Endothelial cell of umbilical vein (primary cell): ENCODE measurements around the gene GABRA5. TPM values are rescaled to one million over a fixed set of nuclear protein-coding genes. Genes with fewer than 3 reads are reported as not detected.

Experiments
- BruUV-seq: library from RNA; stranded (reverse); fragments of 400-500 nt; replicated peaks from 2 replicates; lab custom pipeline; 2021; lab: Mats Ljungman, UMichigan
- CTCF ChIA-PET: fragments of 300-600, 350-600 bp; sonication (Branson Sonifier 250); formaldehyde crosslinking; loops from one replicate; lab custom pipeline; 2021; ENCODE audit warnings: antibody characterized with exemption, inconsistent platforms; lab: Charles Lee
- POLR2A ChIA-PET: fragments of 300-600, 350-600 bp; sonication (Branson Sonifier 250); formaldehyde crosslinking; loops from one replicate; lab custom pipeline; 2021; ENCODE audit warnings: antibody characterized with exemption, inconsistent platforms; lab: Charles Lee
- DNase-seq: peaks from one replicate; pipeline ENCODE4 v3.0.0-alpha.2; 2011; ENCODE audit warnings: low read depth, low spot score
- FAIRE-seq: peaks from 2 replicates; lab custom pipeline; 2011; peaks lifted over from hg19 to GRCh38; lab: Jason Lieb, UNC
- H2AFZ ChIP-seq: 2 replicates; pipeline ENCODE4 v1.6.0; 2012; ENCODE audit warnings: low read depth, low read length, control low read depth, inconsistent platforms
- H3K27ac ChIP-seq: 2 replicates; pipeline ENCODE4 v1.5.1; 2011; ENCODE audit warnings: low read depth, mild to moderate bottlenecking, control low read depth, low read length, moderate library complexity; ENCODE audit not compliant: insufficient read depth
- H3K27me3 ChIP-seq, 2 experiments: 2 replicates each; pipeline versions ENCODE4 v1.6.0 to v1.6.1; 2011; ENCODE audit warnings: low read length in 2 of 2, mixed read lengths in 1 of 2; ENCODE audit not compliant: control insufficient read depth in 2 of 2, insufficient read depth in 2 of 2
- H3K36me3 ChIP-seq, 2 experiments: 2 replicates in 1 of 2; 3 replicates in 1 of 2; pipeline ENCODE4 v1.5.1; 2011; ENCODE audit warnings: low read length in 2 of 2, mild to moderate bottlenecking in 1 of 2, moderate library complexity in 1 of 2; ENCODE audit not compliant: control insufficient read depth in 2 of 2, insufficient read depth in 2 of 2; ENCODE audit errors: extremely low read depth in 1 of 2
- H3K4me1 ChIP-seq: 3 replicates; pipeline ENCODE4 v1.5.1; 2011; ENCODE audit warnings: mild to moderate bottlenecking, low read length; ENCODE audit not compliant: control insufficient read depth, insufficient read depth; ENCODE audit errors: extremely low read depth
- H3K4me2 ChIP-seq: 2 replicates; pipeline ENCODE4 v1.6.1; 2011; ENCODE audit warnings: low read length, control low read depth, mixed read lengths; ENCODE audit not compliant: insufficient read depth
- H3K4me3 ChIP-seq, 3 experiments: fragments of 200-600 bp in 1 of 3; sonication (generic), shearing (Covaris generic) in 1 of 3; replicated peaks in 1 of 3; 2 replicates each; pipeline ENCODE4 v1.5.1; 2011 to 2016; ENCODE audit warnings: control low read depth in 3 of 3, low read length in 3 of 3, mild to moderate bottlenecking in 2 of 3, inconsistent platforms in 1 of 3, low read depth in 1 of 3, moderate library complexity in 1 of 3; ENCODE audit not compliant: insufficient read depth in 1 of 3
- H3K79me2 ChIP-seq: 2 replicates; pipeline ENCODE4 v1.6.0; 2012; ENCODE audit warnings: low read length, inconsistent platforms; ENCODE audit not compliant: control insufficient read depth, insufficient read depth
- H3K9ac ChIP-seq: replicated peaks from 2 replicates; pipeline ENCODE3; 2011; ENCODE audit warnings: low read length, control low read depth; ENCODE audit not compliant: insufficient read depth; ENCODE audit errors: extremely low read depth
- H3K9me1 ChIP-seq: replicated peaks from 3 replicates; pipeline ENCODE4 v1.6.0; 2011; ENCODE audit warnings: mild to moderate bottlenecking, low read length; ENCODE audit not compliant: control insufficient read depth, insufficient read depth; ENCODE audit errors: extremely low read depth
- H3K9me3 ChIP-seq: replicated peaks from 2 replicates; pipeline ENCODE4 v1.5.1; 2012; ENCODE audit warnings: low read length, inconsistent platforms; ENCODE audit not compliant: control insufficient read depth, insufficient read depth
- H4K20me1 ChIP-seq: replicated peaks from 2 replicates; pipeline ENCODE3; 2011; ENCODE audit warnings: mild to moderate bottlenecking, low read length; ENCODE audit not compliant: control insufficient read depth, insufficient read depth; ENCODE audit errors: extremely low read depth
- CTCF ChIP-seq, 2 donors: IDR thresholded peaks; 1 replicate in 1 of 2; 2 replicates in 1 of 2; pipeline ENCODE4 v1.5.1; 2011; ENCODE audit warnings: low read length in 2 of 2, mild to moderate bottlenecking in 2 of 2, moderate library complexity in 2 of 2, control low read depth in 1 of 2, inconsistent platforms in 1 of 2, low read depth in 1 of 2; ENCODE audit not compliant: insufficient read depth in 1 of 2; ENCODE audit errors: extremely low read depth in 1 of 2
- EZH2 ChIP-seq: IDR thresholded peaks from 2 replicates; pipeline ENCODE4 v1.6.1; 2012; ENCODE audit warnings: borderline replicate concordance, low read depth, mild to moderate bottlenecking, moderate library complexity, low read length, inconsistent platforms; ENCODE audit not compliant: severe bottlenecking
- FOS ChIP-seq: IDR thresholded peaks from 2 replicates; pipeline ENCODE4 v1.6.1; 2011; ENCODE audit warnings: mild to moderate bottlenecking, low read length, moderate library complexity, borderline replicate concordance; ENCODE audit not compliant: insufficient read depth
- GATA2 ChIP-seq: IDR thresholded peaks from 2 replicates; pipeline ENCODE4 v1.7.0; 2011; ENCODE audit warnings: low read depth, mild to moderate bottlenecking, moderate library complexity, mixed read lengths, low read length; ENCODE audit not compliant: insufficient read length, insufficient read depth
- JUN ChIP-seq: IDR thresholded peaks from 2 replicates; pipeline ENCODE4 v1.6.1; 2011; ENCODE audit warnings: borderline replicate concordance, low read depth; ENCODE audit not compliant: insufficient read length, insufficient read depth
- MAX ChIP-seq: IDR thresholded peaks from 2 replicates; pipeline ENCODE4 v1.6.1; 2011; ENCODE audit not compliant: insufficient read depth, insufficient read length
- MYC ChIP-seq: IDR thresholded peaks from one replicate; pipeline ENCODE4 v1.6.1; 2011; ENCODE audit warnings: mild to moderate bottlenecking, low read depth, low read length
- POLR2A ChIP-seq: IDR thresholded peaks from 2 replicates; pipeline ENCODE4 v1.6.1; 2012; ENCODE audit warnings: low read depth, mild to moderate bottlenecking, control low read depth, low read length
- POLR2AphosphoS5 ChIP-seq: IDR thresholded peaks from 2 replicates; pipeline ENCODE4 v1.6.1; 2012; ENCODE audit warnings: low read depth, mild to moderate bottlenecking, control low read depth, low read length, moderate library complexity; ENCODE audit not compliant: insufficient read depth
- dilution Hi-C: fragments of 300-500 bp; cut with MboI; formaldehyde crosslinking; loops from one replicate; pipeline ENCODE4 v1.15.0; 2019; ENCODE audit warnings: low sequenced_read_pairs; ENCODE audit not compliant: extremely low pct_ligation_motif_present
- intact Hi-C: fragments of 100-400 bp; cut with micrococcal nuclease; formaldehyde crosslinking; loops from one replicate; pipeline ENCODE4 v1.10.0; 2022
- polyA plus RNA-seq, 4 experiments: library from polyadenylated mRNA; depleted of rRNA in 3 of 4; stranded (reverse) in 3 of 4; unstranded in 1 of 4; fragments of >200 nt; gene quantifications; 2 replicates each; pipeline versions ENCODE4 v1.2.1 to v1.2.3, GENCODE V29; 2011 to 2012; ENCODE audit warnings: missing spikeins in 1 of 4
- total RNA-seq: library from RNA; stranded (reverse); gene quantifications from 2 replicates; pipeline ENCODE4 v1.2.3, GENCODE V29; 2021

The GABRA5 gene
- total and polyA plus RNA-seq, 2 donors (not counting 3 experiments of a cell fraction or from before 2014, with no cell fraction given) = not detected

- CTCF ChIA-PET = no interaction called here
- intact Hi-C loops = no loop called here
These were observed 19.7 kb downstream of the GABRA5 start for GRCh38 chr15:26886566-26886965.

More at GRCh38 chr15:26886566-26886965, 19.7 kb downstream of the GABRA5 start:
- dilution Hi-C loops = no loop called here
- Histone ChIP-seq H2AFZ (no peak overlapping the region), H3K4me3 (no peak overlapping the region), H3K4me2 (no peak overlapping the region), H3K9ac (no peak overlapping the region), H3K9me1 (no peaks in the 10 kb centered on the region), H3K27me3 (no peaks in the 10 kb centered on the region), H3K27ac (no peak overlapping the region), H3K4me1 (no peaks in the 10 kb centered on the region), H4K20me1 (no peaks in the 10 kb centered on the region), H3K79me2 (no peaks in the 10 kb centered on the region), H3K36me3 (no peaks in the 10 kb centered on the region), H3K9me3 (no peaks in the 10 kb centered on the region)
- POLR2A ChIA-PET = no interaction called here
- no peak for TF ChIP-seq JUN
- TF ChIP-seq POLR2A = no peak
- TF ChIP-seq FOS = no peak
- TF ChIP-seq MAX = no peak
- TF ChIP-seq MYC = no peak
- TF ChIP-seq GATA2 = no peak
- TF ChIP-seq POLR2AphosphoS5 = no peak
- TF ChIP-seq EZH2 = no peak
- TF ChIP-seq CTCF (IDR thresholded peaks at IDR 0.05; ENCODE audit: extremely low read depth in 1 of 2, insufficient read depth in 1 of 2, low read depth in 1 of 2, low read length in 2 of 2) = no peak
- no peak for DNase-seq
- BruUV-seq = no TSS peak
- FAIRE-seq = no peak
